ACC112 (cell line): Measurements from ENCODE around the gene TBCC.

Experiments used
- H2AFZ ChIP-seq: fragments of 200-600 bp; sonication (generic); one replicate; pipeline ENCODE4 v1.6.0; 2017; ENCODE audit warnings: antibody characterized with exemption, low read length; ENCODE audit not compliant: unreplicated experiment
- H3K27ac ChIP-seq: fragments of 200-600 bp; sonication (generic); 2 replicates; pipeline ENCODE4 v1.5.1; 2014; ENCODE audit warnings: low read depth, mild to moderate bottlenecking, antibody characterized with exemption, low read length, moderate library complexity
- H3K27me3 ChIP-seq: fragments of 200-600 bp; sonication (generic); 2 replicates; pipeline ENCODE4 v1.6.1; 2014; ENCODE audit warnings: mild to moderate bottlenecking, antibody characterized with exemption, low read length, moderate library complexity, mixed read lengths; ENCODE audit not compliant: insufficient read depth
- H3K36me3 ChIP-seq: fragments of 200-600 bp; sonication (generic); 2 replicates; pipeline ENCODE4 v1.6.1; 2016; ENCODE audit warnings: mild to moderate bottlenecking, antibody characterized with exemption, low read length, moderate library complexity, mixed read lengths; ENCODE audit not compliant: insufficient read depth
- H3K4me1 ChIP-seq: fragments of 200-600 bp; sonication (generic); one replicate; pipeline ENCODE4 v1.6.1; 2016; ENCODE audit warnings: low read length, mixed read lengths; ENCODE audit not compliant: insufficient read depth, unreplicated experiment, control insufficient read depth
- H3K4me3 ChIP-seq: fragments of 200-600 bp; sonication (generic); 2 replicates; pipeline ENCODE4 v1.5.1; 2014; ENCODE audit warnings: mild to moderate bottlenecking, low read depth, low read length
- H3K79me2 ChIP-seq: fragments of 200-600 bp; sonication (generic); one replicate; pipeline ENCODE4 v1.6.0; 2016; ENCODE audit warnings: low read length; ENCODE audit not compliant: control insufficient read depth, unreplicated experiment, insufficient read depth

Gene TBCC

GRCh38 chr6:42729731-42730130 lies 16.2 kb downstream of the TBCC start:
- Histone ChIP-seq H3K36me3 (no peaks in the 10 kb centered on the region), H2AFZ (no peak overlapping the region), H3K4me1 (peaks cover 12% of the 10 kb centered on the region), H3K27ac (no peak overlapping the region), H3K79me2 (no peaks in the 10 kb centered on the region), H3K27me3 (no peaks in the 10 kb centered on the region), H3K4me3 (no peak overlapping the region)

DNA sequence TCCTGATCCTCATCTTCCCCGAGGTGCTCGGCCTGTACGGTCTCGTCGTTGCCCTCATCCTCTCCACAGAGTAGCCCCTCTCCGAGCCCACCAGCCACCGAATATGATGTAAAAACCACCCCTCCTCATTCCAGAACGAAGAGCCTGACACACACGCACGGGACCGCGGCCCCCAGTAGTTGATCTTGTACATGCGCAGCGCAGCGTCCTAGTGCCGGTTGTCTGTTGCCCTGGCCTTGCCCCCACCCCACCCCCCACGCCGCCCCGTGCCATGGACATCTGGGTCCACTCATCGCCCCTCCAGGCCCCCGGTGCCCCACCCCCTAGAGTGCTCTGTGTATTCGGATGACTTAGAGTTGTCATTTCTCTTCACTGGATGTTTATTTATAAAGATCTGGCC lies 18.3 kb downstream of the TBCC start:
- no peaks in the 10 kb centered on the region for H3K79me2 ChIP-seq
- no peak overlapping the region for H2AFZ ChIP-seq
- no peaks in the 10 kb centered on the region for H3K36me3 ChIP-seq
- peaks cover 12% of the 10 kb centered on the region for H3K4me1 ChIP-seq
- H3K27ac ChIP-seq: no peak overlapping the region
- H3K4me3 ChIP-seq: no peak overlapping the region
- no peaks in the 10 kb centered on the region for H3K27me3 ChIP-seq

DNA sequence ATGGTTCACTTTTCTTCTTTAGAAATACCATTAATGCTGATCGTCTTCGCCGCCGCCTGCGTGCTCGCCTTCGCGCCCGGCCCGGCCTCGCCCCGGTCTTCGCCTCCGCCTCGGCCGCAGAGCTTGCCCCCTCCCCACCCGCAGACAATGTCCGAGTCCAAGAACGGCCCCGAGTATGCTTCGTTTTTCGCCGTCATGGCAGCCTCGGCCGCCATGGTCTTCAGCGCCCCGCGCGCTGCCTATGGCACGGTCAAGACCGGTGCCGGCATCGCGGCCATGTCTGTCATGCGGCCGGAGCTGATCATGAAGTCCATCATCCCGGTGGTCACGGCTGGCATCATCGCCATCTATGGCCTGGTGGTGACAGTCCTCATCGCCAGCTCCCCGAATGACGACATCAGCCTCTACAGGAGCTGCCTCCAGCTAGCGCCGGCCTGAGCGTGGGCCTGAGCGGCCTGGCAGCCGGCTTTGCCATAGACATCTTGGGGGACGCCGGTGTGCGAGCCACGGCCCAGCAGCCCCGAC lies 18.8 kb downstream of the TBCC start:
- H3K36me3 ChIP-seq: no peaks in the 10 kb centered on the region
- H3K27ac ChIP-seq: no peak overlapping the region
- H3K4me3 ChIP-seq: peak overlapping the region; percentile 73
- no peaks in the 10 kb centered on the region for H3K27me3 ChIP-seq
- no peaks in the 10 kb centered on the region for H3K79me2 ChIP-seq
- H2AFZ ChIP-seq: peak overlapping the region; percentile 94
- peaks cover 12% of the 10 kb centered on the region for H3K4me1 ChIP-seq

DNA sequence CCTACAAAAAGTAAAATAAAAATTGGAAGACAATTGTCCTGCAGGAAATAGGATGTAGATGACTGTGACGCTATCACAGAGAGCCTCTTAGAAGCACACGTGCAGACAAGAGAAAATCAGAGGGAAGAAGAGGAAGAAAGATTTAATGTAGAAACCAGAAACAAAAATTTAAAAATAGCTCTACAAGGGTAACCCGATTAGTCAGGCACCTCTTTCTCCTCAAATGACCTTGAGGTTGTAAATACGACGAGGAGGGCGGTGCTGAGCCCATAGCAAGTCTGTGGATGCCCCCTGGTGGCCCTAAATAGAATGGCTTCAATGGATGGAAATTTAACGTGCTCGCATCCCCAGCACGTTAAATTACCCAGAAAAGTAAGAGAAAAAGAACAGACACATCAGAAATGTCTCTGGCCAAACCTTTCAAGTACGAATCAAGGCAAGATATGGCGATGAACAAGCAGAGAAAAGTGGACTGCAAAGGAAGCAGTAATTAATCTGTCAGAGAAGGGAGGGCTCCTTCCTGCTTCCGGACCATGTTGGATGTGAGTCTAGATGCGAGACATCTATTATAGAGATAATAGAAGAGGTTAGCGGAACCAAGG lies 19.3 kb downstream of the TBCC start:
- Histone ChIP-seq H3K4me1 (peaks cover 12% of the 10 kb centered on the region), H3K4me3 (peak overlapping the region; percentile 73), H2AFZ (peak overlapping the region; percentile 94), H3K27ac (peak overlapping the region; percentile 23), H3K27me3 (no peaks in the 10 kb centered on the region), H3K79me2 (no peaks in the 10 kb centered on the region), H3K36me3 (no peaks in the 10 kb centered on the region)

DNA sequence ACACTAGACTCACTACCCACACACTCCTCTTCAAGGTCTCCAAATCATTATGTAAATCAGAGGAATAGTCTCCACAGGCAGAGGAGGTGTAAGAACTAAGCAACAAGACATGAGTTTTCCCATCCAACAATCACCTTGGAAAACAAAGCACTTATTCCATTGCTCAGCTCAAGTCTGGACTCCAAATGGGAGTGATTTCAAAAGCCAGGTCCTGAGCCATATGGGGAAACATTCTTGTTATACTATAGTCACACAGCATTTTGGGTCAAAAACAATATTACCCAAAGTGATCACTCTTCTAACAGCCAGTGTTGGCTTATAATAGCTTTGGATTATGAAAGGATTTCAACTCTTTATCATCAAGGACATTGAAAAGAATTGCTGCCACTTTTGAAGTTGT lies 19.9 kb downstream of the TBCC start:
- peak overlapping the region; percentile 73 for H3K4me3 ChIP-seq
- H3K27ac ChIP-seq: peak overlapping the region; percentile 23
- no peaks in the 10 kb centered on the region for H3K27me3 ChIP-seq
- H3K79me2 ChIP-seq: no peaks in the 10 kb centered on the region
- peak overlapping the region; percentile 71 for H2AFZ ChIP-seq
- no peaks in the 10 kb centered on the region for H3K36me3 ChIP-seq
- H3K4me1 ChIP-seq: peaks cover 14% of the 10 kb centered on the region

- peaks cover 21% of the 10 kb centered on the region for H3K4me1 ChIP-seq
- no peaks in the 10 kb centered on the region for H3K36me3 ChIP-seq
- H3K79me2 ChIP-seq: no peaks in the 10 kb centered on the region
- no peak overlapping the region for H2AFZ ChIP-seq
- H3K4me3 ChIP-seq: no peak overlapping the region
- H3K27me3 ChIP-seq: no peaks in the 10 kb centered on the region
- H3K27ac ChIP-seq: no peak overlapping the region
Observed at GRCh38 chr6:42724825-42725224, 21.1 kb downstream of the TBCC start.

- no peak within 1 kb of the TSS for H3K4me3 ChIP-seq
- H2AFZ ChIP-seq: no peak within 1 kb of the TSS
- H3K79me2 ChIP-seq: no peaks in the 10 kb centered on the region
- H3K4me1 ChIP-seq: peaks cover 21% of the 10 kb centered on the region
- no peaks in the 10 kb centered on the region for H3K36me3 ChIP-seq
- no peaks in the 10 kb centered on the region for H3K27me3 ChIP-seq
- no peak within 1 kb of the TSS for H3K27ac ChIP-seq
Observed at GRCh38 chr6:42722497-42722896, 23.4 kb downstream of the TBCC start, which contains the start of gene PRPH2. Gene PRPH2 (minus strand): TSS chr6:42722597. CDS start chr6:42722334, 263 bp downstream.

DNA sequence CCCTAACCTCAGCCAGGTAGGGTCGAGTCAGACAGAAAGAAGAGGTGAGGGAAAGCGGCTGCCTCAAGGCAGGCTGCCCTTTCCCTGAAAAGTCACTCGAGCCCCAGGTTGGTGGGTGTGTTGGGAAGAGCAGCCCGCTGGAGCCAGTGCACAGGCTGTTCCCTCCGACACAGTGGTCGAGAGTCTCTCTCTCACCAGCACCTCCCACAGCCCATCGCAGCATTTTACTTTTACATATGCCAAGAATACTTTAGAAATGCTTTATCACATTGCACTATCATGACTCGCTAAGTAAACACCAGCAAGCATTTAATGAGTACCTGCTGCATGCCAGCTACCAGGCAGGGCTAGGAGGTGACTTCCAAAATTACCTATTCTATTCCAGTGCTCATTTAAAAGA lies 25.2 kb downstream of the TBCC start:
- no peaks in the 10 kb centered on the region for H3K79me2 ChIP-seq
- H3K4me1 ChIP-seq: peaks cover 9% of the 10 kb centered on the region
- H3K4me3 ChIP-seq: no peak overlapping the region
- no peaks in the 10 kb centered on the region for H3K27me3 ChIP-seq
- no peak overlapping the region for H2AFZ ChIP-seq
- H3K27ac ChIP-seq: no peak overlapping the region
- no peaks in the 10 kb centered on the region for H3K36me3 ChIP-seq

- Histone ChIP-seq H3K27ac (no peak overlapping the region), H3K4me3 (no peak overlapping the region), H3K27me3 (no peaks in the 10 kb centered on the region), H3K79me2 (no peaks in the 10 kb centered on the region), H3K4me1 (peaks cover 12% of the 10 kb centered on the region), H3K36me3 (no peaks in the 10 kb centered on the region), H2AFZ (no peak overlapping the region)
Observed at GRCh38 chr6:42715871-42716270, 30.0 kb downstream of the TBCC start.

DNA sequence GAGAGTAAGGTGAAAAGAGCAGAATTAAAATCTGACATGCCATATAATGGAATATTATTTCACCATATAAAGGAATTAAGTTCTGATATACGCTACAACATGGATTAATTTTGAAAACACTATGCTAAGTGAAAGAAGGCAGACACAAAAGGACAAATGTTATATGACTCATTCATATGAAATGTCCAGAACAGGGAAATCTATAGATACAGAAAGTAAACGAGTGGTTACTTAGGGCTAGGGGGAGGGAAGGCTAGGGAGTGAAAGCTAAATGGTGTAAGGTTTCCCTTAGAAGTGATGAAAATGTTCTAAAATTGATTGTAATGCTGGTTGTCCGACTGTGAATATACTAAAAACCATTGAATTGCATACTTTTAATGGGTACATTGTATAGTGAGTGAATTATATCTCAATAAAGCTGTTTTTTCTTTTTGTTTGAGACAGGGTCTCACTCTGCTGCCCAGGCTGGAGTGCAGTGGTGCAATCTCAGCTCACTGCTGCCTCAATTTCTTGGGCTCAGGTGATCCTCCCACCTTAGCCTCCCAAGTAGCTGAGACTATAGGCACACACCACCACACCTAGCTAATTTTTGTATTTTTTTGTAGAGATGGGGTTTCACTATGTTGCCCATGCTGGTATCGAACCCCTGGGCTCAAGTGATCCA lies 31.7 kb downstream of the TBCC start:
- H2AFZ ChIP-seq: peak overlapping the region; percentile 29
- H3K4me1 ChIP-seq: peaks cover 6% of the 10 kb centered on the region
- H3K36me3 ChIP-seq: no peaks in the 10 kb centered on the region
- H3K27me3 ChIP-seq: no peaks in the 10 kb centered on the region
- no peak overlapping the region for H3K4me3 ChIP-seq
- H3K79me2 ChIP-seq: no peaks in the 10 kb centered on the region
- peak overlapping the region; percentile 48 for H3K27ac ChIP-seq

DNA sequence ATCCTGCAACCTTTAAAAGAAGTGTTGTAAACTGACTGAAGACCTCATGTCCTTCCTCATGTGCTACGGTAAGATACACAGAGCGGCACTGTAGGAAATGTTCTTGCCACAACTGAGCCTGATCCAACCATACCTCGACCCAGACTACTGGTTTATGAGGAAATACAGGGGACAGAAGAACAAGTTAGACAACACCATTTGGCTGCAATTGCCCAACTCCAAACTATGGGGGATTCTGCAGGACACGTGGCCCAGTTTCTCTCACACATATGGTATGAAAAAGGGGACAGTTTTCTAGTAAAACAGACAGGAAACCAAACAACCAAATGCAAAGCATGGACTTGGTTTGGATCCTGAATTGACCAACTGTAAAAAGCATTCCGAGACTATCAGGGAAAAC lies 34.0 kb downstream of the TBCC start:
- Histone ChIP-seq H3K27ac (no peak overlapping the region), H2AFZ (no peak overlapping the region), H3K36me3 (no peaks in the 10 kb centered on the region), H3K4me1 (peaks cover 6% of the 10 kb centered on the region), H3K4me3 (no peak overlapping the region), H3K27me3 (no peaks in the 10 kb centered on the region), H3K79me2 (no peaks in the 10 kb centered on the region)
